Tibial nerve (tissue), 3 donors: ENCODE data around the gene ABCA10.

Experiments used
- CTCF ChIP-seq, 5 experiments: fragments of 200-600 bp in 3 of 5; fragments of 450-650 bp in 2 of 5; sonication (generic) in 3 of 5; IDR thresholded peaks; one replicate each; pipeline ENCODE4 v1.5.1; 2016 to 2019; ENCODE audit warnings: antibody characterized with exemption in 5 of 5, mild to moderate bottlenecking in 3 of 5, moderate library complexity in 2 of 5
- POLR2A ChIP-seq, 2 donors: fragments of 450-650 bp; IDR thresholded peaks; one replicate each; pipeline ENCODE4 v1.6.1; 2017; ENCODE audit warnings: antibody characterized with exemption in 2 of 2, mild to moderate bottlenecking in 2 of 2, moderate library complexity in 2 of 2

- no peak for TF ChIP-seq CTCF (IDR thresholded peaks at IDR 0.05)
- TF ChIP-seq POLR2A (IDR thresholded peaks at IDR 0.05), result no peak
These were observed 81.2 kb downstream of the ABCA10 start for GRCh38 chr17:69147460-69147859.
